HCT116 (cell line): ENCODE data around the gene FNDC3A. TPM values are rescaled to one million over a fixed set of nuclear protein-coding genes. Genes with fewer than 3 reads are reported as not detected.

ENCODE experiments used
- ATAC-seq: fragments of 200-7000 bp; cut with Tn5 transposase; 2 replicates; pipeline ENCODE4 v1.9.1; 2020; ENCODE audit warnings: mild to moderate bottlenecking, moderate library complexity
- BruUV-seq: library from RNA; stranded (reverse); fragments of 400-500 nt; replicated peaks from 2 replicates; lab custom pipeline; 2021; lab: Mats Ljungman, UMichigan
- CTCF ChIA-PET: fragments of 300-600 bp; sonication (Branson Sonifier 250); formaldehyde crosslinking; loops from one replicate; lab custom pipeline; 2021; ENCODE audit warnings: antibody characterized with exemption; lab: Charles Lee
- POLR2A ChIA-PET: fragments of 300-600, 350-600 bp; sonication (Branson Sonifier 250); formaldehyde crosslinking; loops from one replicate; lab custom pipeline; 2021; ENCODE audit warnings: antibody characterized with exemption; lab: Charles Lee
- RAD21 ChIA-PET, 2 experiments: fragments of 300-600 bp; sonication (Branson Sonifier 250); formaldehyde crosslinking; loops; one replicate each; lab custom pipeline; 2023; ENCODE audit warnings: low total read pairs in 2 of 2; ENCODE audit not compliant: uncharacterized antibody in 2 of 2, unreplicated experiment in 2 of 2, low non-redundant PET in 1 of 2; lab: Charles Lee
- DNase-seq: peaks from one replicate; pipeline ENCODE4 v3.0.0-alpha.2; 2010; ENCODE audit warnings: low read depth, low spot score
- H2AFZ ChIP-seq: fragments of 200-600 bp; shearing (Covaris generic), sonication (generic); 2 replicates; pipeline ENCODE4 v1.6.1; 2017; ENCODE audit warnings: low read depth, mixed run types, mixed read lengths, antibody characterized with exemption, low read length; ENCODE audit not compliant: poor library complexity, severe bottlenecking
- H3K27ac ChIP-seq: 2 replicates; pipeline ENCODE4 v1.5.1; 2012; ENCODE audit warnings: low read depth, low read length
- H3K27me3 ChIP-seq: fragments of 200-600 bp; sonication (generic); 2 replicates; pipeline ENCODE4 v1.6.1; 2016; ENCODE audit warnings: mixed run types, low read length, mixed read lengths; ENCODE audit not compliant: insufficient read depth
- H3K36me3 ChIP-seq, 2 experiments: fragments of 200-500 bp in 1 of 2; fragments of 200-600 bp in 1 of 2; sonication (Bioruptor generic) in 1 of 2; sonication (generic) in 1 of 2; 2 replicates each; pipeline versions ENCODE4 v1.5.1 to v1.6.1; 2014 to 2016; ENCODE audit warnings: low read length in 2 of 2, inconsistent platforms in 1 of 2, mixed read lengths in 1 of 2, mixed run types in 1 of 2; ENCODE audit not compliant: insufficient read depth in 2 of 2, control insufficient read depth in 1 of 2
- H3K4me1 ChIP-seq, 2 experiments: fragments of 200-600 bp in 1 of 2; sonication (generic) in 1 of 2; 2 replicates each; pipeline versions ENCODE4 v1.5.1 to v1.6.1; 2012 to 2017; ENCODE audit warnings: low read length in 2 of 2, inconsistent platforms in 1 of 2, mild to moderate bottlenecking in 1 of 2, mixed read lengths in 1 of 2, mixed run types in 1 of 2, moderate library complexity in 1 of 2; ENCODE audit not compliant: insufficient read depth in 2 of 2, control insufficient read depth in 1 of 2
- H3K4me2 ChIP-seq: fragments of 200-600 bp; sonication (generic); 2 replicates; pipeline ENCODE4 v1.6.1; 2017; ENCODE audit warnings: mixed run types, low read length, mixed read lengths
- H3K4me3 ChIP-seq, 2 experiments: fragments of 200-600 bp in 1 of 2; sonication (generic) in 1 of 2; replicated peaks in 1 of 2; 2 replicates each; pipeline ENCODE4 v1.5.1; 2011 to 2016; ENCODE audit warnings: low read length in 2 of 2, control low read depth in 1 of 2, low read depth in 1 of 2, mild to moderate bottlenecking in 1 of 2, mixed read lengths in 1 of 2, mixed run types in 1 of 2
- H3K79me2 ChIP-seq: fragments of 200-600 bp; sonication (generic); 2 replicates; pipeline ENCODE4 v1.6.1; 2017; ENCODE audit warnings: mild to moderate bottlenecking, mixed run types, low read length, moderate library complexity, mixed read lengths; ENCODE audit not compliant: insufficient read depth
- H3K9ac ChIP-seq: fragments of 200-600 bp; sonication (generic); 2 replicates; pipeline ENCODE4 v1.6.1; 2016; ENCODE audit warnings: low read length, mixed read lengths
- H3K9me2 ChIP-seq: fragments of 200-600 bp; sonication (generic), shearing (Covaris generic); 2 replicates; pipeline ENCODE4 v1.6.1; 2017; ENCODE audit warnings: mixed run types, mild to moderate bottlenecking, moderate library complexity; ENCODE audit not compliant: insufficient read depth
- H3K9me3 ChIP-seq, 2 experiments: fragments of 200-500 bp in 1 of 2; fragments of 200-600 bp in 1 of 2; sonication (Bioruptor generic) in 1 of 2; sonication (generic) in 1 of 2; 2 replicates each; pipeline ENCODE4 v1.6.1; 2014 to 2017; ENCODE audit warnings: low read length in 2 of 2, mixed read lengths in 2 of 2, inconsistent platforms in 1 of 2, low read depth in 1 of 2, mild to moderate bottlenecking in 1 of 2, mixed run types in 1 of 2, moderate library complexity in 1 of 2; ENCODE audit not compliant: control insufficient read depth in 1 of 2, insufficient read depth in 1 of 2
- H4K20me1 ChIP-seq: fragments of 200-600 bp; sonication (generic), shearing (Covaris generic); 2 replicates; pipeline ENCODE4 v1.6.1; 2017; ENCODE audit warnings: mixed run types, mild to moderate bottlenecking, moderate library complexity; ENCODE audit not compliant: insufficient read depth
- CBX3 ChIP-seq: IDR thresholded peaks from 2 replicates; pipeline ENCODE4 v1.6.1; 2012; ENCODE audit warnings: low read depth
- CEBPB ChIP-seq: IDR thresholded peaks from 2 replicates; pipeline ENCODE4 v1.6.1; 2012; ENCODE audit warnings: low read depth
- EGR1 ChIP-seq: IDR thresholded peaks from 2 replicates; pipeline ENCODE4 v1.6.1; 2012; ENCODE audit warnings: low read depth
- ELF1 ChIP-seq: IDR thresholded peaks from 2 replicates; pipeline ENCODE4 v1.6.1; 2012; ENCODE audit warnings: low read depth, borderline replicate concordance
- EZH2 ChIP-seq: fragments of 200-600 bp; sonication (generic); IDR thresholded peaks from 2 replicates; pipeline ENCODE4 v1.6.1; 2017; ENCODE audit warnings: antibody characterized with exemption, mixed run types
- EZH2phosphoT487 ChIP-seq: fragments of 200-600 bp; IDR thresholded peaks from 2 replicates; pipeline ENCODE4 v1.6.1; 2018; ENCODE audit warnings: antibody characterized with exemption, borderline replicate concordance
- FOSL1 ChIP-seq: IDR thresholded peaks from 2 replicates; pipeline ENCODE4 v1.6.1; 2012; ENCODE audit warnings: low read depth
- JUND ChIP-seq: IDR thresholded peaks from 2 replicates; pipeline ENCODE4 v1.6.1; 2012
- RAD21 ChIP-seq: IDR thresholded peaks from 2 replicates; pipeline ENCODE4 v1.6.1; 2012; ENCODE audit warnings: low read depth, mild to moderate bottlenecking
- SIN3A ChIP-seq: IDR thresholded peaks from 2 replicates; pipeline ENCODE4 v1.6.1; 2012; ENCODE audit warnings: low read depth
- SP1 ChIP-seq: IDR thresholded peaks from 2 replicates; pipeline ENCODE4 v1.6.1; 2012; ENCODE audit warnings: low read depth
- SRF ChIP-seq: IDR thresholded peaks from 2 replicates; pipeline ENCODE4 v1.6.1; 2012; ENCODE audit warnings: low read depth
- YY1 ChIP-seq: IDR thresholded peaks from 2 replicates; pipeline ENCODE4 v1.6.1; 2011; ENCODE audit warnings: low read length, low read depth, moderate library complexity, mild to moderate bottlenecking; ENCODE audit not compliant: insufficient replicate concordance; ENCODE audit errors: extremely low read depth
- ZFX ChIP-seq: fragments of 450-650 bp; IDR thresholded peaks from 2 replicates; pipeline ENCODE4 v1.6.1; 2017
- ZNF274 ChIP-seq: fragments of 200-500 bp; sonication (Bioruptor generic); IDR thresholded peaks from 2 replicates; pipeline ENCODE4 v1.6.1; 2014; ENCODE audit warnings: mild to moderate bottlenecking, low read depth, low read length, inconsistent platforms
- intact Hi-C: fragments of 100-400 bp; cut with micrococcal nuclease; formaldehyde crosslinking; loops from 2 replicates; pipeline ENCODE4 v1.10.0; 2022
- total RNA-seq: library from RNA; stranded (reverse); gene quantifications from one replicate; pipeline ENCODE4 v1.2.1, GENCODE V29; 2021; ENCODE audit not compliant: unreplicated experiment
- TF ChIP-seq, protein P1 (sequence below): IDR thresholded peaks from 2 replicates; pipeline ENCODE4 v1.6.1; 2012
- TF ChIP-seq, protein P2 (sequence below): IDR thresholded peaks from 2 replicates; pipeline ENCODE4 v1.6.1; 2012
- TF ChIP-seq, protein P3 (sequence below): IDR thresholded peaks from 2 replicates; pipeline ENCODE4 v1.6.1; 2011; ENCODE audit warnings: mild to moderate bottlenecking, low read length, moderate library complexity; ENCODE audit not compliant: insufficient replicate concordance; ENCODE audit errors: extremely low read depth

The FNDC3A gene
- total RNA-seq, 1 experiment from 2014 or later = 30.5 TPM

DNA sequence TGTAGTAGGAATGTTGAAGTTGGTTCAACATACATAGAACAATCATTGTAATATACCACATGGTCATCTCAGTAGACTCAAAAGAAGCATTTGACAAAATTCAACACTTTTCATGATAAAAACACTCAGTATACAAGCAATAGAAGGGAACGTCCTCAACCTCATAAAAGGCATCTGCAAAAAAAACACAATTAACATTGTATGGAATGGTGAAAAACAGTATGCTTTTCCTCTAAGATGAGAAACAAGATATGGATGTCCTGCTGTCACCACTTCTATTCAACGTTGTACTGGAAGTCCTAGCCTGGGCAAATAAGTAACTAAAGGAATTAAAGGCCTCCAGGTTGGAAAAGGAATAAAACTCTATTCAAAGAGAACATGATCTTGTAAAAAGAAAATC lies 54.5 kb downstream of the FNDC3A start:
- ChIA-PET CTCF (no interaction called here), POLR2A (no interaction called here), RAD21 (no interaction called here)
- TF ChIP-seq ZNF274 = no peak
- no peak for TF ChIP-seq SP1
- TF ChIP-seq CEBPB = no peak
- TF ChIP-seq, protein P1, sequence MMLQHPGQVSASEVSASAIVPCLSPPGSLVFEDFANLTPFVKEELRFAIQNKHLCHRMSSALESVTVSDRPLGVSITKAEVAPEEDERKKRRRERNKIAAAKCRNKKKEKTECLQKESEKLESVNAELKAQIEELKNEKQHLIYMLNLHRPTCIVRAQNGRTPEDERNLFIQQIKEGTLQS = no peak
- no peak for TF ChIP-seq EGR1
- TF ChIP-seq SRF = no peak
- no peak for TF ChIP-seq JUND
- no peak for TF ChIP-seq SIN3A
- no peak for TF ChIP-seq FOSL1
- TF ChIP-seq, protein P2, sequence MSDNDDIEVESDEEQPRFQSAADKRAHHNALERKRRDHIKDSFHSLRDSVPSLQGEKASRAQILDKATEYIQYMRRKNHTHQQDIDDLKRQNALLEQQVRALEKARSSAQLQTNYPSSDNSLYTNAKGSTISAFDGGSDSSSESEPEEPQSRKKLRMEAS = no peak
- TF ChIP-seq, all 23 proteins: peak for 0
- no TSS peak for BruUV-seq
- Histone ChIP-seq H3K9me3 (no peaks in the 10 kb centered on the region), H3K4me1 (no peaks in the 10 kb centered on the region), H3K36me3 (no peaks in the 10 kb centered on the region), H3K79me2 (no peaks in the 10 kb centered on the region), H3K27me3 (no peaks in the 10 kb centered on the region), H2AFZ (no peak overlapping the region), H3K4me3 (no peak overlapping the region), H3K9ac (no peak overlapping the region), H4K20me1 (no peaks in the 10 kb centered on the region), H3K9me2 (no peaks in the 10 kb centered on the region), H3K27ac (no peak overlapping the region), H3K4me2 (no peak overlapping the region)
- DNase-seq (no peak), ATAC-seq (no peak)
- intact Hi-C loops = no loop called here

DNA sequence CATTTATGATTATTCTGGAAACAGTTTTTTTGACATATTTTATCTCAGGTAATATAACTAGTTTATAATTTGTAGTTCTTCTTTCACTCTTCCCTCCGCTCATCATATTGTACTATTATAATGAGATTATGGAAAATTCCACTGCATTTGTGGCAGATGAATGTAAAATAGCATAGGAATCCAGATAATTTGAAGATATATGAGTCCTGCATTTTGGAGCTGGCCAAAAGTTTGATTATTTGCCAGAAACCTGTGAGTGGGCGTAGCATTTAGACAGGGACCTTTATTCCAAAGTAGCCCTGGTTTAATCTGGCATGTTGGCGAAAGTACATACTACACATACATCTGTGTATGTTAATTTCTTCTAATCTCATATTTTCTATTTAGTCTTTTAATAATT lies 65.2 kb downstream of the FNDC3A start:
- no peak overlapping the region for H3K4me2 ChIP-seq

More for the DNA sequence above, 65.2 kb downstream of the FNDC3A start:
- no peak overlapping the region for H3K27ac ChIP-seq
- BruUV-seq = no TSS peak
- H3K79me2 ChIP-seq = no peaks in the 10 kb centered on the region
- H3K9me3 ChIP-seq = no peaks in the 10 kb centered on the region
- no peaks in the 10 kb centered on the region for H3K9me2 ChIP-seq
- no peaks in the 10 kb centered on the region for H3K4me1 ChIP-seq
- TF ChIP-seq FOSL1 (no peak), EZH2phosphoT487 (no peak), YY1 (no peak), SRF (no peak), EGR1 (no peak), ELF1 (no peak), RAD21 (no peak), CBX3 (no peak), JUND (no peak), ZFX (no peak), SIN3A (no peak), EZH2 (no peak)
- TF ChIP-seq, protein P1 = no peak
- TF ChIP-seq, protein P3, sequence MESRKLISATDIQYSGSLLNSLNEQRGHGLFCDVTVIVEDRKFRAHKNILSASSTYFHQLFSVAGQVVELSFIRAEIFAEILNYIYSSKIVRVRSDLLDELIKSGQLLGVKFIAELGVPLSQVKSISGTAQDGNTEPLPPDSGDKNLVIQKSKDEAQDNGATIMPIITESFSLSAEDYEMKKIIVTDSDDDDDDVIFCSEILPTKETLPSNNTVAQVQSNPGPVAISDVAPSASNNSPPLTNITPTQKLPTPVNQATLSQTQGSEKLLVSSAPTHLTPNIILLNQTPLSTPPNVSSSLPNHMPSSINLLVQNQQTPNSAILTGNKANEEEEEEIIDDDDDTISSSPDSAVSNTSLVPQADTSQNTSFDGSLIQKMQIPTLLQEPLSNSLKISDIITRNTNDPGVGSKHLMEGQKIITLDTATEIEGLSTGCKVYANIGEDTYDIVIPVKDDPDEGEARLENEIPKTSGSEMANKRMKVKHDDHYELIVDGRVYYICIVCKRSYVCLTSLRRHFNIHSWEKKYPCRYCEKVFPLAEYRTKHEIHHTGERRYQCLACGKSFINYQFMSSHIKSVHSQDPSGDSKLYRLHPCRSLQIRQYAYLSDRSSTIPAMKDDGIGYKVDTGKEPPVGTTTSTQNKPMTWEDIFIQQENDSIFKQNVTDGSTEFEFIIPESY = no peak
- CTCF ChIA-PET = no interaction called here
- no peaks in the 10 kb centered on the region; a peak in 1 of 4 replicates for H3K36me3 ChIP-seq
- no peaks in the 10 kb centered on the region for H4K20me1 ChIP-seq
- RAD21 ChIA-PET = no interaction called here
- no peaks in the 10 kb centered on the region for H3K27me3 ChIP-seq
- no peak overlapping the region for H2AFZ ChIP-seq
- H3K9ac ChIP-seq = no peak overlapping the region
- no peak overlapping the region for H3K4me3 ChIP-seq
- DNase-seq = no peak
- intact Hi-C loops = no loop called here
- POLR2A ChIA-PET = no interaction called here
- ATAC-seq = no peak
